ENCODE results near the gene GRIFIN.
A peak's percentile ranks its signal among the peaks of the same experiment; 100 is the strongest.

GRIFIN gene, protein sequence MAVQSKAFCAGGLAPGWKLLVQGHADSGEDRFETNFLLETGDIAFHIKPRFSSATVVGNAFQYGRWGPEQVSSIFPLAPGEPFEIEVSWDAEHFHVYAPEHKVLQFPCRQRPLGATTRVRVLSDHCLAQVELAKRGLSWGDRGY

DNA sequence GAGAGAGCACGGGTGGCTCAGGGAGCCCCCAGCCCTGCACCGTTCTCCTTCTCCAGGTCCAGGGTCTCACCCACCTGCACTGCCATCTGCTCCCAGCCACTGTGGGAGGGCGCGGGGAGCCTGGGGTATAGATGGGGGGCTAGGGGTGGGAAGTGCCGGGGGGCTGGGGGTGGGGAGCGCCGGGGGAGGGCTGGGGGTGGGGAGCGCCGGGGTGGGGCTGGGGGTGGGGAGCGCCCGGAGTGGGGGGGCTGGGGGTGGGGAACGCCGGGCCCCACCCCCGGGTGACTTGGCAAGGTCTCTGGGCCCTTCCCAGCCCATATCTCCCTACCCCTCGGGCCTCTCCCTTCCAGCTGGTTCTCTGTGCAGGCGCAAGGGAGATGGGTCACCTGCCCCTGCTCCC is at the start of gene GRIFIN:
Gene GRIFIN, minus strand, starts transcription at position 101 of the 400 bp plus-strand sequence. Its CDS starts 15 bp downstream, at position 86.
- FAIRE-seq (no peak), DNase-seq (ENCODE audit: extremely low spot score, insufficient read length, low read depth) (no peak)

GRCh38 chr7:2524808-2525657 is 48.8 kb upstream of the GRIFIN start:
- no peak for DNase-seq (ENCODE audit: extremely low spot score, insufficient read length, low read depth)
- no peak for FAIRE-seq

- FAIRE-seq (no peak), DNase-seq (ENCODE audit: extremely low spot score, insufficient read length, low read depth) (no peak)
These were observed 48.0 kb upstream of the GRIFIN start for GRCh38 chr7:2523941-2524807.

DNA sequence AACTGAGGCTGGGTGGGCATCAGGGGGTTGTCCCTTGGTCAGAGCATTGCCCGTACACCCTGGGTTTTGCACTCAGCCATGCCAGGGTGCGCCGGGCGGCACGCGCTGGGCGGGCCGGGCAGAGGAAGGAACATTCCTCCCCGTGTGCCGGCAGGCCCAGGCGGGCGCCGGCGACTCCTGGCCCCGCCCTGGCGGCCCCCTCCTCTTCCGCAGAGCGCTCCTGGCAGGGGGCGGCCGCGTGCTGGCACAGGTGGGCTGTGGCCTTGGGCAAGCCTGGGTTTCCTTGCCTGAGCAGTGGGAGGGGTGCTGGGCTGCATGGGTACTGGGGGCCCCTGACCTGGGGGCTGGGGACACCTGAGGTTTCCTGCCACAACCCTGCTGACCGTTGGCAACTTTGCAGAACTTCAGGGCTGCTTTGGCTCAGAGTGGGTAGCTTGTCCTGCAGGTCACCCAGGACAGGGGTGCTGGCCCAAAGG is 47.3 kb upstream of the GRIFIN start:
- DNase-seq (ENCODE audit: extremely low spot score, insufficient read length, low read depth): no peak
- no peak for FAIRE-seq

GRCh38 chr7:2522780-2523433 is 46.7 kb upstream of the GRIFIN start:
- FAIRE-seq (no peak), DNase-seq (ENCODE audit: extremely low spot score, insufficient read length, low read depth) (no peak)

DNA sequence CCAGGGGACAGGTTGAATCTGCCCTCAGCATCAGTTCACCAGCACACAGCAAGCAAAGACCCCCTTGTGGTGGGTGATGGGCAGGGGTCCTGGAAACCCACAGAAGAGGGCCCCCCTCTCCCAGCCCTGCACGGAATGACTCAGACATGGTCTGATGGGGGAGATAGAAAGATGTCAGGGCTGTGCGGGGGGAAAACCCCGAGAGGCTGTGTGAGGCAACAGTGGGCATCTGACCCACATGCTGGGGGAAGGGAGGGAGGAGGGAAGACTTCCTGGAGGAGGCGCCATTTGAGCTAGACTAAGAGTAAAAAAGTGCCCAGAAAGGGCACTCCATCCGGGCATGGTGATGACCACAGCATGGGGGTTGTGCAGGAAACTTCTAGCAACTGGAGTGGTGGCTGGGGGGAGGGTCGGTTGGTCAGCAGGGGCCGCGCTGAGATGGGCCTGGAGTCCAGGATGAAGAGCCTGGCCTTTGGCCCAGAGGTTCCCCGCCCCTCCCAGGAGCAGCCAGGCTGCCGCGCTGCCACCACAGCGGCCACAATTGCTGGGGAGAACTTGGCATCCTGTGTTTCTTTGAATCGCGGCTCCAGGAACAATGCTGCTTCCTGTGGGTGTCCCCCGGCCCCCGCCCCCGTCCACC is 45.9 kb upstream of the GRIFIN start:
- FAIRE-seq (peak; percentile 33), DNase-seq (ENCODE audit: extremely low spot score, insufficient read length, low read depth) (no peak)

DNA sequence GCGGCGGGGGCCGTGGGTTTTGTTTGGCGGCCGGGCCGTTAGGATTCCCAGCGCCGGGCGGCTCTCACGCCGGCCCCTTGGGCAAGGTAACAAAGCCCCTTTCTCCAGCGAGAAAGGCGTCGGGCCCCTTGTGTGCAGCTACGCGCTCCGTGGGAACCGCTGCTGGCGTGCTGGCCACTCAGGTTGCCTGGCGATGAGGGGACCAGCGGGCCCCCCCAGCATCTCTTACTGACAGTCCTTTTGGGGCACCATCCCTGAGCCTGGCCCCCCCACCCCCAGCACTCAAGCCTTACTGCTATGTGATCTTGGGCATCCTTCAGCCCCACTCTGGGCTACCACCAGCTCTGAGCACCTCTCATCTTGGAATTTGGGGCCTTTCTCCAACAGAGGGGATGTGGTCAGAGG is 45.1 kb upstream of the GRIFIN start:
- no peak for DNase-seq (ENCODE audit: extremely low spot score, insufficient read length, low read depth)

GRCh38 chr7:2520761-2521290 is 44.6 kb upstream of the GRIFIN start:
- FAIRE-seq (no peak), DNase-seq (ENCODE audit: extremely low spot score, insufficient read length, low read depth) (no peak)

More for the DNA sequence above, 45.1 kb upstream of the GRIFIN start:
- no peak for FAIRE-seq

DNA sequence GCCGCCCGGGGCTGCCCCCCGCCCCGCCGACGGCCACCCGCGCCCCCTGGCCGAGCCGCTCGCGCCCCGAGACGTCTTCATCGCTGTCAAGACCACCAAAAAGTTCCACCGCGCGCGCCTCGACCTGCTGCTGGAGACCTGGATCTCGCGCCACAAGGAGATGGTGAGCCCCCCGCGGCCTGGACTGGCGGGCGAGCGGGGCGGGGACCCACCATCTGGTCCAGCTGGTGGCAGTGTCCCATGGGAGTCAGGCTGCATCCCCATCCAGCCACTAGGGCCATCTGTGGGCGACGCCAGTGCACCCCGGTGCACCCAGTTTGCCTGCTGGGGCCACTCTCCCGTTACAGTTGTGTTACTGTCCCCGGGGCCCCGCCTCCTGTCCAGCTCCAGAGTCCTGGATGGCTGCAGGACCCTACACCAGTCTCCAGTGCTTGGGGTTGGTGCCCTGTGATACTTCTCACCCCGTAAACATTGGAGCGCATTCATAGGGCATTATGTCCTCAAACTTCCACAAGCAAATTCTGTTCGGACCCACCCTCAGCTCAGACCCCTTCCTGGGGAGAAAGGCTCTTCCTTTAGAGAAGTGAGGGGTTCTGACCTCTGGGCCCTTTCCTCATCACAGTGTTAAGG is 44.0 kb upstream of the GRIFIN start:
- no peak for FAIRE-seq
- no peak for DNase-seq (ENCODE audit: extremely low spot score, insufficient read length, low read depth)

DNA sequence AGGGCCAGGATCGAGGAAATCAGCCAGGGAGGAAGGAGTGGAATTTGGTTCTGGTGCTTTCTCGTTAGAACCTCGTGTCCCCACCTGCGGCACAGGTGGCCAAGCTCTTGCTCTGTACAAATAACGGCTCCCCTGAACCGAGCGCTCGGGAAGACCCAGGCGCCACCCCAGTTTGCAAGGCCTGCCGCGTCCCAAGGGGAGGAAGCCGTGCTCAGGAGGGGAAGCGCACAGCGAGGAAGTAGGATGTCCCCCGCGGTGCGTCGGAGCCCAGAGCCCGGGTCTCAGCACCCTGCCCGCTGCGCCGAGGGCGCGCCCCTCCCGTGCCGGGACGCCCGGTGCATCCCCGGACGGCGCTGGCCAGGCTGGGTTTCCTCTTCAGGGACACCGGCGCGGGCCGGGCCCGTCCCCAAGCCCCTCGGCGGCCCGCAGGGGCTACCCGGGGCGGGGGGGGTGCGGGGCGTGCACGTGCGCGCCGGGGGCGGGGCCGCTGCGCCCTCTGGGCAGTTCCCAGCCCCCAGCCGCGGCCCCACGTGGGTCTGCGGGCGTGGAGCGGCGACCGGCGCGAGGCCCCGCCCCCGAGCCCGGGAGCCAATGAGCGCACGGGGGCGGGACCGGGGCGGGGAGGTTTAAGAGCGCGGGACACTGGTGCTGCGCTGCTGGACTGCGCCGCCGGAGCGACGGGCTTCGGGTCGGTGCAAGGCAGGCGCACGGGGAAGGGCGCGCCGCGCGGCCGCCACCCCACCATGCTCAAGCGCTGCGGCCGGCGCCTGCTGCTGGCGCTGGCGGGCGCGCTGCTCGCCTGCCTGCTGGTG is 43.1 kb upstream of the GRIFIN start, which contains the start of gene LFNG:
Gene LFNG, plus strand, starts transcription at position 656 of the 812 bp plus-strand sequence. Its CDS starts 88 bp downstream, at position 744.
- peak; percentile 59 for FAIRE-seq
- DNase-seq (ENCODE audit: extremely low spot score, insufficient read length, low read depth): peak; percentile 97

GRCh38 chr7:2518737-2519118 is 42.5 kb upstream of the GRIFIN start:
- FAIRE-seq: no peak
- no peak for DNase-seq (ENCODE audit: extremely low spot score, insufficient read length, low read depth)

DNA sequence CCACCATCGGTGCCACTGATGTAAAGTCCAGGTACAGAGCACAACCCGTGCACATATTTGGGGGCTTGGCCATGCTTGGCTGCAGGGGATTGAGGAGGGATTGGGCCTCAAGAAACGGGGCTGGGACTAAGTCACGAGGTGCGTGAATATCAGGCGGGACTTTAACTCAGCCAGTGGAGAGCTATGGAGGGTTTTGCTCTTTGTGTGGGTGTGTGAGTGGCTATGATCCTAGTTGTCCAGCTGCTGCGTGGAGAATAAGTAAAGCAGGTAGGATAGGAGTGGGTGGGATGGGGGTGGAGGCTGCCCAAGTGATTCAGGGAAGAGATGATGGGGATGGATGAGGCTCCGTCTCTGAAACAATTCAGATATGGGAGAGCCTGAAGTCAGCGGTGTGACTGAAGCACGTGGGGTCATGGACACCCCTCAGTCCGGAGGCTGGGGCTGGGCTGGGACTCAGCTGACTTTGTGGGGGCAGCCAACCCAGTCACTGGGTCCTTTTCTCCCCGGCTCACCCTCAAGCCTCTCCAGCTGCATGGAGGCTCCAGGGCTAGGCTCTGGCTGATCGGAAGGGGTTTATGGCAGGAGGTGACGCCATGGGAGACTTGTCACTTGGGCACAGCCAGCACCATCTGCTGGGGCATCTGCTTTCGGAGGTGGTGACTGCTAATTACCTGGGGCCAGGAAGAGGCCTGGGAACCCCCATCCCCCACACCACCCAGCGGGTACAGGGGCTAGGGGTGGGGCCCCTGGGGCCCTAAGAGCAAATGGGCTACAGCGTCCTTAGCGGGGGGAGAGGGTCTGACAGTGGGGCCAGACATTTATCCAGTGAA is 41.7 kb upstream of the GRIFIN start:
- DNase-seq (ENCODE audit: extremely low spot score, insufficient read length, low read depth) (no peak), FAIRE-seq (no peak)

- DNase-seq (ENCODE audit: extremely low spot score, insufficient read length, low read depth): no peak
- FAIRE-seq: no peak
These were observed 40.8 kb upstream of the GRIFIN start for GRCh38 chr7:2517026-2517425.

DNA sequence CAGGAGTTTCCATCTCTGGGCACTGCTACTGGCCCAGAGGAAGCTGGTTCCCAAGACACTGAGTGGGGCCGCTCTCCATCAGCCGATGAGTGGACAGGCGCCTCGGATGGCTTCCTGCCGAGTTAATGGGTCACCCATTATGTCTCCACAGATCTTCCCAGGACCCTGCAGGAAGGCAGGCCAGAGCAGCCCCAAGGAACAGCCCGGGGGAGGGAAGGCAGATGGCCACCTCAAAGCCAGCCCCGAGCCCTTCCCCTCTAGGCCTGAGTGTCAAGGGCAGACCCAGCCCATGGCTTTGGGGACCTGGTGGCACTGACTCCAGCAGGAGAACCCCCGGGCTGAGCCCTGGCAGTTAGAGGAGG is 40.0 kb upstream of the GRIFIN start:
- DNase-seq (ENCODE audit: extremely low spot score, insufficient read length, low read depth) (no peak), FAIRE-seq (no peak)

DNA sequence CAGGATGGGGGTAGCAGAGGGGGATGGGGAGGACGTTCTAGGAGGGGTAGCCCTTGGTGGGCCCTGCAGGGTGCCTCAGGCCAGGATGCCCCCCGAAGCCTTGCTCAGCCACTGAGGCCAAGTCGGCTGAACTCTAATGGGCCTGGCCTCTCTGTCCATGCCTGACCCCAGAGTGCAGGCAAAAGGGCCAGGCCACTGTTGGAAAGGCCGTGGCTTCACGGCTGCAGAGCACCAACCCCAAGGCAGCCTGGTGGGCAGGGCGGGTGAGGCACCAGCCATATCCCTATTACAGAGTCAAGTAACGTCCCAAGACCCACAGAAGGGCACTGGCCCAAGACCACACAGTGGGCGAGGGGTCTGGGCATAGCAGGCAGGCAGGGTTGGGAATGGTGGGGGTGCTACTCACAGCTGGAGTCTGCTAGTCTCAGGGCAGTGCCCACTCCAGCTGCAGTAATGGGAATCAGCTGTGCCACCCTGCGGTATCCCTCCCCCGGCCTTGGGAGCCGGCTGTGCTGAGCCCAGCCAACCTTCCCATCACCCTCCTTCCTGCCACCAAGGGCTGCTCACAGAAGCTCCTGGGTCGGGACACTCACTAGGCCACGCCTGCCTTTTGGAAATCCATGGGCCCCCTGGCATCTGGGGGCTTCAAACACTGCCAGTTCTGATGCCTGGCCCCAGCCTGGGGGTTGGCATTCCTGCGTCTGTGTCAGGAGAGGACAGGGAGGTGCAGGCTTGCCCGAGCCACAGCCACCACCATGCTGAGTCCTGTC is 39.4 kb upstream of the GRIFIN start:
- no peak for DNase-seq (ENCODE audit: extremely low spot score, insufficient read length, low read depth)
- no peak for FAIRE-seq
